T-cell (primary cell): ENCODE results near the gene MTA1. TPM values are rescaled to one million over a fixed set of nuclear protein-coding genes. Genes with fewer than 3 reads are reported as not detected.

ENCODE experiments used
- ATAC-seq, 4 experiments: fragments of 200-7000 bp in 3 of 4; fragments of 150-1000 bp in 1 of 4; cut with Tn5 transposase; replicated peaks in 1 of 4; 1 replicate in 3 of 4; 2 replicates in 1 of 4; pipeline ENCODE4 v1.10.0; 2021; ENCODE audit warnings: moderate library complexity in 3 of 4, mild to moderate bottlenecking in 2 of 4, moderate number of reproducible peaks in 1 of 4
- CTCF ChIA-PET, 2 donors: fragments of 300-600 bp; sonication (Branson Sonifier 250); formaldehyde crosslinking; loops; one replicate each; lab custom pipeline; 2022; ENCODE audit warnings: antibody characterized with exemption in 2 of 2; lab: Charles Lee
- POLR2A ChIA-PET, 2 donors: fragments of 300-600 bp; sonication (Branson Sonifier 250); formaldehyde crosslinking; loops; one replicate each; lab custom pipeline; 2022; ENCODE audit warnings: antibody characterized with exemption in 2 of 2; lab: Charles Lee
- DNase-seq, 35 experiments: peaks; one replicate each; pipeline versions ENCODE4 v3.0.0 to v3.0.0-alpha.2; 2013 to 2023
- H3K27ac ChIP-seq: one replicate; pipeline ENCODE4 v1.5.1; 2013; ENCODE audit warnings: low read length
- H3K27me3 ChIP-seq, 2 experiments: replicated peaks in 1 of 2; 1 replicate in 1 of 2; 2 replicates in 1 of 2; pipeline versions ENCODE4 v1.6.1 to v1.7.0; 2013; ENCODE audit warnings: low read length in 1 of 2, mixed read lengths in 1 of 2; ENCODE audit not compliant: control insufficient read depth in 2 of 2, insufficient read depth in 2 of 2; ENCODE audit errors: extremely low read depth in 1 of 2
- H3K36me3 ChIP-seq, 2 donors: 1 replicate in 1 of 2; 2 replicates in 1 of 2; pipeline versions ENCODE4 v1.6.1 to v1.7.0; 2013; ENCODE audit warnings: low read length in 1 of 2; ENCODE audit not compliant: control insufficient read depth in 2 of 2, insufficient read depth in 1 of 2; ENCODE audit errors: extremely low read depth in 1 of 2
- H3K4me1 ChIP-seq, 2 experiments: 1 replicate in 1 of 2; 2 replicates in 1 of 2; pipeline versions ENCODE4 v1.6.1 to v1.7.0; 2013; ENCODE audit warnings: low read length in 2 of 2, mixed read lengths in 1 of 2; ENCODE audit not compliant: insufficient read depth in 2 of 2, control insufficient read depth in 1 of 2; ENCODE audit errors: extremely low read depth in 1 of 2
- H3K4me3 ChIP-seq, 2 donors: 1 replicate in 1 of 2; 2 replicates in 1 of 2; pipeline versions ENCODE4 v1.5.1 to v1.7.0; 2013; ENCODE audit warnings: mild to moderate bottlenecking in 2 of 2, low read length in 1 of 2, moderate library complexity in 1 of 2; ENCODE audit not compliant: control insufficient read depth in 1 of 2; ENCODE audit errors: extremely low read depth in 1 of 2
- H3K9me3 ChIP-seq: 2 replicates; pipeline ENCODE4 v1.7.0; 2013
- H3K27ac Mint-ChIP-seq, 2 donors: one replicate each; pipeline ENCODE4 v1.8.0; 2020 to 2021; ENCODE audit warnings: mild to moderate bottlenecking in 2 of 2, mixed read lengths in 2 of 2
- H3K27me3 Mint-ChIP-seq, 2 donors: one replicate each; pipeline ENCODE4 v1.8.0; 2021 to 2022; ENCODE audit warnings: mixed read lengths in 2 of 2
- H3K36me3 Mint-ChIP-seq: one replicate; pipeline ENCODE4 v1.8.0; 2021; ENCODE audit warnings: mixed read lengths
- H3K4me1 Mint-ChIP-seq, 3 donors: one replicate each; pipeline ENCODE4 v1.8.0; 2020 to 2022; ENCODE audit warnings: mixed read lengths in 3 of 3, mild to moderate bottlenecking in 1 of 3
- H3K4me3 Mint-ChIP-seq, 3 donors: one replicate each; pipeline ENCODE4 v1.8.0; 2020 to 2022; ENCODE audit warnings: mild to moderate bottlenecking in 3 of 3, mixed read lengths in 3 of 3, moderate library complexity in 3 of 3
- H3K9me3 Mint-ChIP-seq, 3 donors: one replicate each; pipeline ENCODE4 v1.8.0; 2020 to 2022; ENCODE audit warnings: mixed read lengths in 3 of 3
- WGBS: methylation state at CpG from one replicate; pipeline ENCODE4 v1.1.5; 2013; ENCODE audit warnings: missing lambda C conversion rate; ENCODE audit not compliant: insufficient coverage; 5-methylcytosine and 5-hydroxymethylcytosine counted together
- total RNA-seq, 35 experiments: library from RNA in 6 of 35; stranded (reverse) in 6 of 35; fragments of 120-200 nt in 1 of 35; gene quantifications; one replicate each; pipeline versions ENCODE4 v1.2.1 to v1.2.4 and lab custom pipeline; 2013 to 2026

MTA1 gene
- total RNA-seq, 5 donors from 2014 or later (not counting 1 experiment from before 2014, with no cell fraction given) = 111 to 152 (median 141) TPM

GRCh38 chr14:105455766-105456660 lies 36.4 kb downstream of the MTA1 start:
- Mint-ChIP-seq H3K4me3 (no peak overlapping the region), H3K9me3 (no peaks in the 10 kb centered on the region)
- 92% methylated on average over 21 of the region's 22 CpGs for WGBS

DNA sequence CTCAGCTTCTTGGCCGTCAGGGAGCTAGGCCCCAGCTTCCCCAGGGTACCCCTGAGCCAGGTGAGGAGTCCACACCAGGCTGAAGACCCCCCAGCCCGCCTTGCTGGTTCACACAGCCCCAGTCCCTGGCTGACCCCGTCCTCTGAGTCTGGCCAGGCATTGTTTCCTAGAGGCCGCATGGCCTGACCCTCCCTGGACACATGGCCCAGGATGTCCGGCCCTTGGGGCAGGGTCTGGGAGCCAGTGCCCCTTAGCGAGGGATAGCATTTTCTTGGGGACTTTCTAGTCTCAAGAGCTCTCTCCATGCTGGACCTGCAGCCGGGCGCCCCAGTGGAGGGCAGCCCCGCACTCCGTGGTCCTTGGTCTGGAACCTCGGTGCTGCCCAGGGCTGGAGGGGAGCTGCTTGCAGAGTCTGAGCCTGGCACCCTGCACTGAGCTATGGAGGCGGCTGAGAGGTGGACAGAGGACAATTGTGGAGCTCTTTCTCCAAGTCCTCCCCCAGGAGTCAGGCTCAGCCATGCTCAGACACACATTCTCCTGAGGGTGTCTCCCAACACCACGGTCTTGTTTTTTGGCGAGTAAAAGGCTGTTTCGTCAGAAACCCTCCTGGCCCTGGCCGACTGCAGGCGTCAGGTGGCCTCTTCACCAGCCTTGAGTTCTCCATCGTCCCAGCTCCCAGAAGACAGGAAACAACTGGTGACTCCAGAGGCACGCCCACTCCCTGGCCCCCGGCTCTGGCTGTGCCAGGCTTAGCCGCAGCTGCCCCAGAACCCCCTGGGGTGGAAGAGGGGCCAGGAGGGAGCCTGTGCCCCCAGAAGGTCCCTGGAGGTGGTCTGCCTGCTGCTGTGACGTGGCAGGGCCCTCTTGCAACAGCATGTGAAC lies 37.4 kb downstream of the MTA1 start:
- Mint-ChIP-seq H3K27me3 (no peaks in the 10 kb centered on the region), H3K4me1 (no peaks in the 10 kb centered on the region), H3K9me3 (no peaks in the 10 kb centered on the region), H3K27ac (no peak overlapping the region), H3K36me3 (peaks cover 16% of the 10 kb centered on the region), H3K4me3 (no peak overlapping the region)
- ChIA-PET POLR2A (no interaction called here), CTCF (no interaction called here)
- H3K4me1 ChIP-seq = no peaks in the 10 kb centered on the region
- no peaks in the 10 kb centered on the region for H3K9me3 ChIP-seq
- H3K4me3 ChIP-seq = no peak overlapping the region
- no peak overlapping the region for H3K27ac ChIP-seq
- peaks cover 32 to 34% of the 10 kb centered on the region in 2 donors for H3K36me3 ChIP-seq
- 97% methylated on average over 20 of the region's 22 CpGs for WGBS
- ATAC-seq = peak in 1 of 4 experiments; percentile 29
- no peaks in the 10 kb centered on the region for H3K27me3 ChIP-seq
- no peak for DNase-seq

More at GRCh38 chr14:105455766-105456660, 36.4 kb downstream of the MTA1 start:
- Histone ChIP-seq H3K27me3 (no peaks in the 10 kb centered on the region), H3K27ac (no peak overlapping the region), H3K4me1 (no peaks in the 10 kb centered on the region), H3K36me3 (peaks cover 29 to 31% of the 10 kb centered on the region in 2 donors), H3K4me3 (no peak overlapping the region), H3K9me3 (no peaks in the 10 kb centered on the region)
- Mint-ChIP-seq H3K36me3 (peaks cover 10% of the 10 kb centered on the region), H3K4me1 (no peaks in the 10 kb centered on the region), H3K27ac (no peak overlapping the region), H3K27me3 (no peaks in the 10 kb centered on the region)
- ChIA-PET CTCF (no interaction called here), POLR2A (no interaction called here)
- DNase-seq (no peak), ATAC-seq (no peak)

GRCh38 chr14:105458010-105458409 lies 38.4 kb downstream of the MTA1 start:
- H3K27me3 ChIP-seq = no peaks in the 10 kb centered on the region
- POLR2A ChIA-PET = no interaction called here
- Mint-ChIP-seq H3K4me3 (no peak overlapping the region), H3K27ac (no peak overlapping the region), H3K27me3 (no peaks in the 10 kb centered on the region), H3K4me1 (no peaks in the 10 kb centered on the region), H3K9me3 (no peaks in the 10 kb centered on the region), H3K36me3 (peaks cover 12% of the 10 kb centered on the region)
- H3K27ac ChIP-seq = no peak overlapping the region
- peaks cover 34 to 39% of the 10 kb centered on the region in 2 donors for H3K36me3 ChIP-seq
- DNase-seq (no peak), ATAC-seq (no peak)
- H3K4me3 ChIP-seq = no peak overlapping the region
- H3K4me1 ChIP-seq = no peaks in the 10 kb centered on the region
- H3K9me3 ChIP-seq = no peaks in the 10 kb centered on the region
- CTCF ChIA-PET = no interaction called here
- WGBS = 91% methylated on average over 8 of the region's 18 CpGs

DNA sequence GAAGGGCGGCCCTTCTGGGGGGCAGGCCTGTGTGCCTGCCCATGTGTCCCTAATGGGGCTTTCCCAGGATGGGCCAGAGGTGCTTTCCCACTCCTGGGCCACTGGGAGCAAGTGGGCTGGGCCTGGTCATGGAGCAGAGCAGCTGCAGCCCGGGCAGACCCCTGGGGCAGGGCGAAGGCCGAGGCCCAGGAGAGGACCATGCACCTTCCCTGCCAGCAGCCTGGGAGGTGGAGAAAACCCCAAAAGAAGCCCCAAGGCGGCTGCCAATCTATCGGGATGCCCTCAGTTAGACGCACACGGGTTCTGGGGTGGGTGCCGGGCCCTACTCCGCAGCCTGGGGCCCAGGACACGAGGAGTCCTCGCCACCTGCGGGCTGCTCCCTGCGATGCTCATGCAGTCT lies 38.9 kb downstream of the MTA1 start:
- H3K9me3 ChIP-seq = no peaks in the 10 kb centered on the region
- Mint-ChIP-seq H3K27ac (no peak overlapping the region), H3K27me3 (no peaks in the 10 kb centered on the region), H3K9me3 (no peaks in the 10 kb centered on the region), H3K36me3 (peaks cover 12% of the 10 kb centered on the region), H3K4me1 (no peaks in the 10 kb centered on the region), H3K4me3 (no peak overlapping the region)
- peaks cover 40% of the 10 kb centered on the region in 2 donors for H3K36me3 ChIP-seq
- no peak overlapping the region for H3K4me3 ChIP-seq
- 93% methylated on average over 8 of the region's 14 CpGs for WGBS
- ChIA-PET POLR2A (no interaction called here), CTCF (no interaction called here)
- no peak overlapping the region for H3K27ac ChIP-seq
- DNase-seq (no peak), ATAC-seq (no peak)
- H3K27me3 ChIP-seq = no peaks in the 10 kb centered on the region
- no peaks in the 10 kb centered on the region for H3K4me1 ChIP-seq

GRCh38 chr14:105460116-105460515 lies 40.5 kb downstream of the MTA1 start:
- Histone ChIP-seq H3K4me1 (no peaks in the 10 kb centered on the region), H3K4me3 (no peak overlapping the region), H3K27ac (no peak overlapping the region), H3K9me3 (no peaks in the 10 kb centered on the region), H3K27me3 (no peaks in the 10 kb centered on the region), H3K36me3 (peaks cover 44 to 48% of the 10 kb centered on the region in 2 donors)
- ChIA-PET CTCF (no interaction called here), POLR2A (no interaction called here)
- H3K4me1 Mint-ChIP-seq = no peaks in the 10 kb centered on the region
- no peaks in the 10 kb centered on the region for H3K9me3 Mint-ChIP-seq
- H3K27ac Mint-ChIP-seq = no peak overlapping the region
- H3K36me3 Mint-ChIP-seq = peaks cover 12% of the 10 kb centered on the region
- ATAC-seq (no peak), DNase-seq (no peak)
- H3K27me3 Mint-ChIP-seq = no peaks in the 10 kb centered on the region
- WGBS = 97% methylated on average over 16 of the region's 17 CpGs
- H3K4me3 Mint-ChIP-seq = no peak overlapping the region

GRCh38 chr14:105460616-105461015 lies 41.0 kb downstream of the MTA1 start:
- Histone ChIP-seq H3K36me3 (peaks cover 45% of the 10 kb centered on the region in 2 donors), H3K27me3 (no peaks in the 10 kb centered on the region), H3K27ac (no peak overlapping the region), H3K4me3 (no peak overlapping the region), H3K9me3 (no peaks in the 10 kb centered on the region), H3K4me1 (no peaks in the 10 kb centered on the region)
- no peak for DNase-seq
- ChIA-PET POLR2A (no interaction called here), CTCF (no interaction called here)
- no peak for ATAC-seq
- H3K9me3 Mint-ChIP-seq = no peaks in the 10 kb centered on the region
- H3K4me1 Mint-ChIP-seq = no peaks in the 10 kb centered on the region
- no peaks in the 10 kb centered on the region for H3K27me3 Mint-ChIP-seq
- H3K27ac Mint-ChIP-seq = no peak overlapping the region
- H3K4me3 Mint-ChIP-seq = no peak overlapping the region
- peaks cover 8% of the 10 kb centered on the region for H3K36me3 Mint-ChIP-seq
- WGBS = 96% methylated on average over 11 of the region's 17 CpGs
